ENCODE measurements around the gene SMOC1. TPM values are rescaled to one million over a fixed set of nuclear protein-coding genes. Genes with fewer than 3 reads are reported as not detected.

The SMOC1 gene
- total RNA-seq, 1 experiment from 2014 or later, result 0.14 TPM

DNA sequence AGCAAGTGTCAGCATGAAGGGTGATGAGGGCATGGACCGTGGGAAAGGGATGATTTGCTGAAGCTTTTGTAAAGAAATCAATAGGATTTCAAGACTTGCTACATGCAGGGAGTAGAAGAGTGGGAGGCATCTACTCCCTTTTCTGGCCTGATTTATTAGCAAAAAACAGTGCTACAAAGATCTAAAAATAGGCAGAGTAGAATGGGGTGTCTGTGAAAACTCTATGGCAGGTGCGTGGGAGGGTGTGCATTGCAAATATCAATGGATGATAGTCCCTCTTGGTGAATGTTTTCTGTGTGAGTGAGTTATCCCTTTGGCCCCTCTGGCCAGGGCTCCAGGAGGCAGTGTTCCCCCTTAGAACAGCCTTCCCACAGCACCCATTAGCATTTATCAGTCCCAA is 139.0 kb downstream of the SMOC1 start:
- Histone ChIP-seq H3K9me3 (no peaks in the 10 kb centered on the region), H3K4me3 (ENCODE audit: low read depth, low read length) (no peak overlapping the region), H3K4me1 (no peaks in the 10 kb centered on the region), H3K27me3 (replicated peaks; ENCODE audit: control insufficient read depth, insufficient read depth, low read length) (no peaks in the 10 kb centered on the region), H3K36me3 (ENCODE audit: control insufficient read depth, insufficient read depth, low read length) (no peaks in the 10 kb centered on the region)
- Mint-ChIP-seq H3K27me3 (ENCODE audit: insufficient read depth, unreplicated experiment) (no peaks in the 10 kb centered on the region), H3K36me3 (ENCODE audit: insufficient read depth, unreplicated experiment) (no peaks in the 10 kb centered on the region), H3K27ac (ENCODE audit: unreplicated experiment) (no peak overlapping the region), H3K9me3 (ENCODE audit: unreplicated experiment) (no peaks in the 10 kb centered on the region), H3K4me1 (ENCODE audit: low read depth, unreplicated experiment) (no peaks in the 10 kb centered on the region), H3K4me3 (ENCODE audit: unreplicated experiment) (no peak overlapping the region)
- BruUV-seq (replicated peaks), result no TSS peak
- DNase-seq, result no peak
- TF ChIP-seq CTCF (IDR thresholded peaks at IDR 0.05; ENCODE audit: insufficient read depth in 1 of 2, low read depth in 1 of 2, low read length in 1 of 2, severe bottlenecking in 1 of 2, unreplicated experiment in 1 of 2), result no peak
- ChIA-PET CTCF (no interaction called here), POLR2A (no interaction called here)
- intact Hi-C loops (cut with micrococcal nuclease; ENCODE audit: unreplicated experiment), result no loop called here

DNA sequence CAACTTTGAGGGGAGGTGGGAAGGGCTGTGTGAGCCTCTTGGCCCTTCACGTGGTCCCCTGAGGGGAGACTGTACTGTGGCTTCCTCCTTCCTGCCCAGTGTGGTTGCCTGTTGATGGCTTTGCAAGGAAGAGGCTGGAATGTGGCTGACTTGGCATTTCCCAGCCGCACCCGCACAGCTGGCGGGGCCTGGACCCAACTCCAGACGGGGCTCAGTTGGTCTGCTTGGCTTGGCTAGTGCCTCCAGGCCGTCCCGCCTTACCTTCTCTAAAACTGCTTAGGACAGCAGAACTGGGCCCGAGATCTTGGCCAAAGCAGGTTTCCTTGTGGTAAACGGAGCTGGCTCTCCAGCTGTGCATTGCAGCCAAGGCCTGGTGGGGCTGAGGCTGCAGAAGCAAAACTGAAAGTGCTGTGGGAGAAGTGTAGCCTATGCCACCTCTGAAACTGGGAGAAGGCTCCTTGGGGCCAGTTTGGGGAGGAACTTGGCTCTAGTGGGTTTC is 139.5 kb downstream of the SMOC1 start:
- ChIA-PET POLR2A (no interaction called here), CTCF (no interaction called here)
- intact Hi-C loops (cut with micrococcal nuclease; ENCODE audit: unreplicated experiment), result no loop called here
- no peak overlapping the region for H3K27ac Mint-ChIP-seq (ENCODE audit: unreplicated experiment)
- no peak overlapping the region for H3K4me3 ChIP-seq (ENCODE audit: low read depth, low read length)
- H3K9me3 Mint-ChIP-seq (ENCODE audit: unreplicated experiment), result no peaks in the 10 kb centered on the region
- H3K4me1 ChIP-seq, result no peaks in the 10 kb centered on the region
- H3K36me3 ChIP-seq (ENCODE audit: control insufficient read depth, insufficient read depth, low read length), result no peaks in the 10 kb centered on the region
- no peaks in the 10 kb centered on the region for H3K4me1 Mint-ChIP-seq (ENCODE audit: low read depth, unreplicated experiment)
- no peaks in the 10 kb centered on the region for H3K27me3 ChIP-seq (replicated peaks; ENCODE audit: control insufficient read depth, insufficient read depth, low read length)
- BruUV-seq (replicated peaks), result no TSS peak
- no peaks in the 10 kb centered on the region for H3K27me3 Mint-ChIP-seq (ENCODE audit: insufficient read depth, unreplicated experiment)
- no peak for DNase-seq
- no peak overlapping the region for H3K4me3 Mint-ChIP-seq (ENCODE audit: unreplicated experiment)
- H3K36me3 Mint-ChIP-seq (ENCODE audit: insufficient read depth, unreplicated experiment), result no peaks in the 10 kb centered on the region
- H3K9me3 ChIP-seq, result no peaks in the 10 kb centered on the region
- TF ChIP-seq CTCF (IDR thresholded peaks at IDR 0.05; ENCODE audit: insufficient read depth in 1 of 2, low read depth in 1 of 2, low read length in 1 of 2, severe bottlenecking in 1 of 2, unreplicated experiment in 1 of 2), result no peak

DNA sequence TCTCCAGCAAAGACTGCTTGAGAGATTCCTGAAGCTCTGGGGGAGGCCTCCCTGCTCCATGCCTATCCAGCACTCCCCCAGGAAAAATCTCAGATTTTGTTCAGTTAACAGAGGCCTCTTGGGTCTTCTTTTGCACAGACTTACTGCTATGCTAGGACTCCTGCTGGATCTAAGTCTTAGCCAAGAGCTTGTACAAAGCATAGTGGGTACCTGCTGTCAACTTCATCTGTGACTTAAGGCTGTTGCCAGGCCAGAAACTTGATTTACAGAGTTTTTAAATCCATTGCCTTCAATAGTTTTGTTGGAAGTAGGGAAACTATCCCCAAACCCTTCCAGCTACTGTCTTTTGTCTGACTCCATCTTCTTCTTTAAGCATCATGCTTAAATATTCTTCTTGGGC is 140.5 kb downstream of the SMOC1 start:
- no peak for DNase-seq
- Mint-ChIP-seq H3K36me3 (ENCODE audit: insufficient read depth, unreplicated experiment) (no peaks in the 10 kb centered on the region), H3K9me3 (ENCODE audit: unreplicated experiment) (no peaks in the 10 kb centered on the region), H3K27me3 (ENCODE audit: insufficient read depth, unreplicated experiment) (no peaks in the 10 kb centered on the region), H3K4me3 (ENCODE audit: unreplicated experiment) (no peak overlapping the region), H3K27ac (ENCODE audit: unreplicated experiment) (no peak overlapping the region), H3K4me1 (ENCODE audit: low read depth, unreplicated experiment) (no peaks in the 10 kb centered on the region)
- Histone ChIP-seq H3K4me3 (ENCODE audit: low read depth, low read length) (no peak overlapping the region), H3K4me1 (no peaks in the 10 kb centered on the region), H3K9me3 (no peaks in the 10 kb centered on the region), H3K36me3 (ENCODE audit: control insufficient read depth, insufficient read depth, low read length) (no peaks in the 10 kb centered on the region), H3K27me3 (replicated peaks; ENCODE audit: control insufficient read depth, insufficient read depth, low read length) (no peaks in the 10 kb centered on the region)
- TF ChIP-seq CTCF (IDR thresholded peaks at IDR 0.05; ENCODE audit: insufficient read depth in 1 of 2, low read depth in 1 of 2, low read length in 1 of 2, severe bottlenecking in 1 of 2, unreplicated experiment in 1 of 2), result no peak
- intact Hi-C loops (cut with micrococcal nuclease; ENCODE audit: unreplicated experiment), result no loop called here
- ChIA-PET CTCF (interaction anchor here (0.9 kb wide), 1 partner anchor 9 kb away, joined by 3 read pairs; no protein-coding TSS in a partner anchor), POLR2A (no interaction called here)
- no TSS peak for BruUV-seq (replicated peaks)

Data from Caco-2 (cell line).